VCaP (cell line): ENCODE results near the gene LETMD1.
"Not testable (repeated sequence)": the region's sequence is repeated elsewhere in the genome, so short reads cannot be mapped to it uniquely, and the experiment has no call there.

Source experiments
- H3K27ac ChIP-seq: fragments of 450-650 bp; 2 replicates; pipeline ENCODE4 v1.5.1; 2017
- CTCF ChIP-seq: fragments of 450-650 bp; conservative IDR thresholded peaks from 2 replicates; pipeline ENCODE4 v1.5.1; 2017; ENCODE audit warnings: mild to moderate bottlenecking, moderate library complexity

The LETMD1 gene

GRCh38 chr12:51008329-51009055 lies 39.6 kb upstream of the LETMD1 start:
- H3K27ac ChIP-seq, result no peak overlapping the region
- no peak for TF ChIP-seq CTCF

GRCh38 chr12:51009056-51009440 lies 39.1 kb upstream of the LETMD1 start:
- no peak overlapping the region for H3K27ac ChIP-seq
- TF ChIP-seq CTCF, result no peak

DNA sequence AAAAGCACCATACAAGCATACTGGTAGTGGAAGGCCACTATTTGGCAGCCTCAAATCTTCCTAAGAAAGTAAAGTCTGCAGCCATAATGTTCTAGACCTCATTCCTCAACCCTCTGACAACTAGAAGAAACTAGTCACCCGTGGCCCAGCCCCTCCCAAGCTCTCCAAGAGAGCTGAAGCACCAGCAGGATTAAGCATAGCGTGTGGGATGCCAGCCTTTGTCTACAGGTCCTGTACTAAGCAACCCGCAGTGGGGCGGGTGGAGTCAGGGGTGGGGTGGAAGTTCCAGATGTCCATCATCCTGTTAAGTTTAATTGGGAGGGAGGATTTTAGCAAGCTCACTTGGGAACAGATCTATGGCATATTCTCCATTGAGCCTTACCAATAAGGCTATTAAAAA lies 36.2 kb upstream of the LETMD1 start:
- no peak overlapping the region for H3K27ac ChIP-seq
- no peak for TF ChIP-seq CTCF

GRCh38 chr12:51012570-51013236 lies 35.4 kb upstream of the LETMD1 start:
- TF ChIP-seq CTCF, result no peak
- H3K27ac ChIP-seq, result no peak overlapping the region

DNA sequence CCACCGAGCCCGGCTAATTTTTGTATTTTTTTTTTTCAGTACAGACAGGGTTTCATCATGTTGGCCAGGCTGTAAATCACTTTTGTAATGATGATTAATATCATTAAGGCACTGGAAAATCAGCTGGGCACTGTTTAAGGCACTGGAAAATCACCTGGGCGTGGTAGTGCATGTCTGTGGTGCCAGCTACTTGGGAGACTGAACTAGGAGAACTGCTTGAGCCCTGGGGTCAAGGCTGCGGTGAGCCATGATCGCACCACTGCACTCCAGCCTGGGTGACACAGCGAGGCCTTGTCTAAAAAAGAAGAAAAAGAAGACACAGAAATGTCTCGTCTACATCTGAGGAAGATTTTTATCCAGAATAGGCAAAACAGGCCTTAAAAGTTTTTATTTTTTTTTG lies 34.7 kb upstream of the LETMD1 start:
- no peak overlapping the region for H3K27ac ChIP-seq
- no peak for TF ChIP-seq CTCF

DNA sequence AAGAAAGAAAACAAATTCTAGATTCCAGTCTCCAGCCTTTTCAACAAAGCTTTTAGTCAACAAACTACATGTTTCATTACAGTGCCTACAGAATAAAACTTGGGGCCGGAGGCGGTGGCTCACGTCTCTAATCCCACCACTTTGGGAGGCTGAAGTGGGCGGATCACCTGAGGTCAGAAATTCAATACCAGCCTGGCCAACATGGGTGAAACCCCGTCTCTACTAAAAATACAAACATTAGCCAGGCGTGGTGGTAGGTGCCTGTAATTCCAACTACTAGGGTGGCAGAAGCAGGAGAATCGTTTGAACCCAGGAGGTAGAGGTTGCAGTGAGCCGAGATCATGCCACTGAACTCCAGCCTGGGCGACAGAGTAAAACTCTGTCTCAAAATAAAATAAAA lies 33.7 kb upstream of the LETMD1 start:
- not testable (repeated sequence) for H3K27ac ChIP-seq

DNA sequence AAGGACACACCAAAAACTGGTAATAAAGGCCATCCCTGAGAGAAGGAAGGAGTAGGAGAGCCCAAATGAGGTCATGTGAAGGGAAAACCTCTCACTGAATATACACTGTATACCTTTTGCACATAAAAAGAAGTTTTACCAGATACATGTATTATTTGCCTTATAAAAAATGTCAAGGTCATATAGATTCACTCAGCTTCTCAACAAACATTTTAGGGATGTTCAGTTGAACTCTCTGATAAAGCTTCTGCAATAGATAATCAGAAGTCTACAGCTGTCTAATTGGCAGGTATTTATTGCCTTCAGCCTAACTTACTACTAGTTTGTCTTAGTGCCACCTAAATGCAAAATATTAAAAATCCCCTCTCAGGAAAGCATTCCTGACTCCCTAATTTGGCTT lies 30.7 kb upstream of the LETMD1 start:
- TF ChIP-seq CTCF, result no peak
- no peak overlapping the region for H3K27ac ChIP-seq

- no peak for TF ChIP-seq CTCF
- H3K27ac ChIP-seq, result no peak overlapping the region
Observed at GRCh38 chr12:51018956-51019355, 29.2 kb upstream of the LETMD1 start.
